RPMI8226 (cell line): ENCODE results near the gene DUSP22.

Source experiments
- DNase-seq: peaks from one replicate; pipeline ENCODE4 v3.0.0-alpha.2; 2015

Gene DUSP22

DNA sequence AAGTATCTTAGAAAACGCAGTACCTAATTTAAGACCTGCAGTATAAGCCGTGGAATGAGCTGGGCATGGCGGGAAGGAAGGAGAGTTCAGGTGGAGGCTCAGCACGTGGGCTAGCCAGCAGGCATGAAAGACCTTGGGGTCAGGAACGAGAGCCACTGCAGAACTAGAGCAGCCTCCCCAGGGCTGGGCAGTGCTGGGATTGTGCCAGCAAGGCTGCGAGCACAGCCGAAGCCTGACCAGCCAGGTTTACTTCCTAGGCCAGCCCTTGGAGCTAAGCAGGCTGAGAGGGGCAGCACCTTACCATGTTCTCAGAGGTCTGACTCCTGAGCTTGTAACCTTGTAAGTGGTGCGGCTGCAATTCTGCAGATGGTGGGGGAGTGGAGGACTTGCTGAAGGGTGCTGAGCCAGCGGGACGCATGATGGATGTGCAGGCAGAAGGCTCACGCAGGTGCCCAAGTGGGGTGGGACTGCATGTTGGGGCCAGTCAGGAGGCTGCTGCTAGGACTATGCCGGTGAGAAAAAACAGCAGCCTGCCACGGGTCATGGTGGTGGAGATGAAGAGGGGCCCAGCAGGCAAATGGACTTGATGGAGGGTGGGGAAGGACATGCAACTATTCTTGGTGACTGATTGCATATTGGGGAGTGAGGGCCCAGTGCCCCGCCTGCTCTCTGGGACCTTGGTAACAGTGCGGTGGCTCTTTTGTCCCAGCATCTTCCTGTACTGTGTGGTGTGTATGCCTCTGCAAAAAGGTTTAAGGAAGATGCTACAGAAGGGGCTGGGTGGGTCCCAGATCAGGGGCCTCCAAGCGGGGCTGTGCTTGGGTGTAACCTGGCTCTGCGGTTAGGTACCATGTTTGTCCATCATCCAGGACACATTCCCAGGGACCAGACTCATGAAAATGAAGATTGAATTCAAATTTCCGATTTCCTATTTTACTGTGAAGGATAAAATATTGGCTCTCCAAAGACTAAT, 61.6 kb downstream of the DUSP22 start:
- no peak for DNase-seq

DNA sequence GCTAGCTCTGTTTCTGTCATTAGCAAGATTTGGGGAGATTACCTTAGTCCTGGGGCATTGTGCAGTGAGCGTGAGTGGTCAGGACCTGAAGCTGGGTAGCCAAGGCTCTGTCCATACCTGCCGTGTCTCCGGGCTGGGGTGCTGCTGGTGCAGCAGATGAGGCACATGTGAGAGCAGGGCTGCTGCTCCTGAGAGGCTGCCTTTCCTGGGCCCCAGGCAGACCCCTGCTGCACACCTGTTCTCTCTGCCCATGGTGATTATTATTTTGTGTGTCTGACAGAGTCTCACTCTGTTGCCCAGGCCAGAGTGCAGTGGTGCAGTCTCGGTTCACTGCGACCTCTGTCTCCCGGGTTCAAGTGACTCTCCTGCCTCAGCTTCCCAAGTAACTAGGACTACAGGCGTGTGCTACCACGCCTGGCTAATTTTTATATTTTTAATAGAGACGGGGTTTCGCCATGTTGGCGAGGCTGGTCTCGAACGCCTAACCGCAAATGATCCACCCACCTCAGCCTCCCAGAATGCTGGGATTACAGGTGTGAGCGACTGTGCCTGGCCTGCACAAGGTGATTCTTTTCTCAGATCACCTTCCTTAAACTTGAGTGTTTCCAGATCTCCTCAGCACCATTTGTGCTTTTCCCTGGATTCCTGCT, 62.5 kb downstream of the DUSP22 start:
- no peak for DNase-seq

DNA sequence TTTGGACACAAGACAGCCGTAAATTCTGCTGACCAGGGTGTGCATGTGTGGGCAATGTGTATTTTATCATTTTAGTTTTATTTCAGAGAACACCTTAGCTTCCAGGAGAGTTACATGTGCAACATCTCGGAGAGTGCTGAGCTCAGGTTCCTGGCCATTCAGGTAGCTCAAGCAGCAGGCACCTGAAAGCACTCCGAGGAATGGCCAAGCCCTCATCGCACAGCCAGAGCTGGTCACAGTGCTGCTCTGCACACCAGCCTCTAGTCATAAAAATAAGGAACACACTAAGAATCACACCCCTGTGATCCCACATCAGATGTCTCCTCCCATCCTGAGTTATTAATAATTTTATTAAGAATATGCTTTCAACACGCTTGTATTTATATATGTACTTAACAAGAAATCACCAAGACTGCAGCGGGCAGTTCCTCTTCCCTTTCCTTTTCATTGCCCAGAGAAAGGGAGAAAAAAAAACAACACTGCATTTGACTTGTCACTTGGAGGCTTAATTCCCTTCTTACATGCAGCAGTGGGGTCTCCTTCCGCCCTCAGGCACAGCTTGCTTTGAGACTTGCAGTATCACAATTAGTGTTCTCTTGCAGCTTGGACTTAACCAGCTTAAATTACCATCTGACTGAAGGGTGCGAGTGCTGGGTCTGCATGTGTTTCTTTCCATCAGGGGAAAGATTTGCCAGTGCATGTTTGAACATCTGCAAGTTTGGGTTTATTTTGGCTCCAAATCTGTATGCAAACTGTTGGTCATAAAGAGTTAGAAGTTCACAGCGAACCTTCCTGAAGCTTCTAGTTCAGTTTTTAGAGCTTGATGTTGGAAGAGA, 63.3 kb downstream of the DUSP22 start:
- no peak for DNase-seq

DNA sequence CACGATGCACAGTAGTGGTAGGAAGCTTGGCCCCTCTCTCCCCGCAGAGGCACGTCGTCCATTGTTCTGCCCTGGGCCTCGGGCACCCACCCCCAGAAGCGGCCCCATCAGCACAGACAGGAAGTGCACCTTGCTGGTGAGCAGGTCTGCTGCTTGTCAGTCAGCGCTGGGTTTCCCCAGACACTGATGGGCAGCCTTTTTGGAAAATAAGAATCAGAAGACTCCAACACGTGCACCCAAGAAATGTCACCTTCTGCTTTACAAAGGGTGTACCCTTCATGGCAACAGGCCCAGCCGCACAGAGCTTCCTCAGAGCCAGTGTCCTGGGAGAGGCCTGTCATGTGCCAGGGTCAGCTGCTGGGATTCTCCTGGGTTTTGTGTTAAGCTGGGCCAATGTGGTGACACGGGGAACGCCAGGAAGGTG, 64.6 kb downstream of the DUSP22 start:
- no peak for DNase-seq

DNA sequence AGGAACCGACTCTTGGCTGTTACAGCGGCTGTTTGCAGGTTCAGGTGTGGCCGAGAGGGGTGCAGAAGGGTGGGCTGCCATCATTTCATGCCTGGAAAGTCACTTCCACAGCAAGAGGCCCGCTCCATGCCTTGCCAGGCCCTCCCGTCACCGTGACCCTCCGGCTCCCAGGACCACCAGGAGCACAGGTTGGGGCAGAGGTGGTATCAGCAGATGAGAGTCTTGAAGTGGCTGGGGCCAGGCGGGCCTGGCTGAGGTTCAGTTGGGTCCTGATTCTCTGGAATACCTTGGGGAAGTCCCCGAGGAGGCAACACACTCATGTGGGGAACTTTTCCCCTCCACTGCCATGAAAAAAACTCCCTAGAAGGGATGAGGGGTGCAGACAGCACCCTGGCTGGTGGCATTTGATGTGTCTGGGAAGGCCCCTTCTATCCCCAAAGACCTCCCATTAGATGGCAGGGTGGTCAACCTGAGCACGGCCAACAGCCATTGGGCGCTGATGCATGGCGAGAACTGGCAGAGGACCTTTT, 65.0 kb downstream of the DUSP22 start:
- no peak for DNase-seq

DNA sequence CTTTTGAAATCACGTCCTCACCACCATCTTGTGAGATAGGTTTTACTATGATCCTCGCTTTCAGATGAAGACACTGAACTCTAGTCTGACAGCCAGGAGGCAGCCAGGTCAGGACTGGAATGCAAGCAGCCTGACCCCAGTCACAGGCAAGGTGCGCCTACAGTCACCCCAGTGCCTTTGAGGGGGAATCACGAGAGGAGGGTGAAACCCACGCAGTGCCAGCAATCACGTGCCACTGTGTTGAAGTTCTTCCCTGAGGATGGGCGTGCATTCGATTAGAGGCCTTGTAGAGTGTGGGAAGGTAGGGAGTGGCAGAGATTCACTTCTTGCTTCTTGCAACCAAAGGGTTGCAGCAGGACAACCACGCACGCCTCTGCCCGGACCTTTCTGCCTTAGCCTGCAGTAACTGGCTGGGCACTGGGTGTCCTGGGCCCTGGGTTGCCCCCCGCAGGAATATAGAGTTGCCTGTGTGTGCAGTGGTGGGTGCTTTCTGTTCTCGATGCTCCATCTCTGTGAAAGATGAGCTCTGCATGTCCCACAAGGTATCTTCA, 65.6 kb downstream of the DUSP22 start:
- DNase-seq = no peak

DNA sequence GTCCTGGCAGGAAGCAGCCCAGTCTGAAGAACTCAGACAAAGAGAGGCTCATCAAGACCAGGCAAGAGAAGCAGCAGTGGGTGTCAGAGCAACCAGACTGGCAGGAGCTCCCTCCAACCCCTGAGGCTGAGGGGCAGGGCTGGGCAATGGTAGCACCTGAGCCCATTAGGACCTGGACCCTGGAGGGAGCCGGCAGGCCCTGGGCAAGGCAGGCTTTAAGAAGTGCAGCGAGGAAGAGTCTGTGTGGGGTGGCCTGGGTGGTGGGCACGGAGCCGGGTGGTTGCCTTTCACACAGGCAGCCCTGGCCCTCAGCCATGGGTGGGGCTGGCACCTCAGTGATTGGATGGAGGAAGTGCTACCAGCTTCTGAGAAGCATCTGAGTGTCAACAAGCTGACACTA, 66.1 kb downstream of the DUSP22 start:
- DNase-seq = peak; percentile 89

DNA sequence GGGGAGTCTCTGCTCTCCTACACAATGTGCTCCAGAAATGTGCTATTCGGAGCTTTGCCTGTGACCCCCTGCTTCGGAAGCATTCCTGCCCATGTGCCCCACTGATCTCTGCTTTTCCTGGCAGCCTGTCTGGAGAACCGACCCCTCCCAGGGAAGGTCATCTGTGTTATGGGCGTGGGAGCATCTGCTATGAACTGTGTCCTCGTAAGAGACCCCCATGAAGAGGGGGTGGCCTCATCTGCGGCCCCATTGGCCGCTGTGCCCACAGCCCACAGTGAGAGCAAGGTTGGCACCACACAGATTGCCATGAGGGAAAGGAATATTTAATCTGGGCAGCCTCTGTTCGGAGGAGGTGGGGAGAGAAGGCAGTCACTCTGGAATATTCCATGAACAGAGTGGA, 66.6 kb downstream of the DUSP22 start:
- DNase-seq = no peak

DNA sequence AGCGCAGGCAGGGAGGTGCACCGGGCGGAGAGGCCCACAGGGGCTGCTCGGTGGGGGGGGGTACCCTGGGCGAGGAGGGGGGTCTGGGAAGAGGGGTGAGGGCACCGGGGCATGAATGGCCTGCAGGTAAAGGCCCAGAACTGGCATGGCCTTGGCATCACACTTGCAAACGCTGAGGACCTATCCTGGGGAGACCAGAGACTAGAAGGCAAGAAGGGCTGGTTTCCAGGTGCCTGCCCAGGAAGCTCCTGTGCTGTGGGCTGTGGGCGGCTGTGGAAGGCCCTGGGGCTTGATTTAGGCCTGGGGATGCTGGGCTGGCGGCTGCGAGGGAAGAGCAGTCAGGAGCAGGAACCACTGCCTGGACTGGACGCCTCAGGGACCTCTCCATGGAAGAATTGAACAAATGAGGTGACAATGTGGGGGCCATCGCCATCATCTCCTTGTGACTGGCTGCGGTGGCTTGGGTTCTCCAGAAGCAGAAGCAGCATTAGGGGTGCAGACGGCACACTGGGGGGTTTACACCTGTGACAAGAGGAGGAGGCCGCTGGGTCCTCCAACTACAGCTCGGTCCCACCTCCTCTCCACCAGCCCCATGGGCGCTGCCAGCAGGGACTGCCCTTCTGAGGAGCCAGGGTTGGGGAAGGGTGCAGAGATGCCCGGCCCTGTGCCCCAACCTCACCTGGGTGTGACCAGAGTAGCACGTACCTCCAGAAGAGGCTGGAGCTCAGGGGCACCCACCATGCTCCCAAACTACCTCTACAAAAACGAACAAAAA, 67.2 kb downstream of the DUSP22 start:
- DNase-seq = no peak

DNA sequence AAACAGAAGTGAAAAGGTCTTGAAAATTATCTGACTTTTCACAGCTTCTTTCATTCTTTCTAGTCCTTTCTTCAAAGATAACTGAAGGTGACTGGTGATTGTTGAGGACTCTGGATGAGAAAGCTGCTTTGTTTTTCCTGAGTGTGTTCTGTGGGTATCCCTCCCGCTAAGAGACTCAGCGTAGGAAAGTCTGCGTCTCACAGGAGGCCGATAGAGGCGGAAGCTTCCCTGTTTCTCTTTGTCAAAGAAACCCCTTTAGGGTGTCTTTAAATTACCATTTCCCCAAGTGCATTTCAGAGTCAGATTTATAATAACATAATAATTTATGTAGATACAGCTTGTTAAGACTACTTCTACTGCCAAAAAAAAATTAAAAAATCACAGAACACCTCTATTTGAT, 68.1 kb downstream of the DUSP22 start:
- DNase-seq = no peak

DNA sequence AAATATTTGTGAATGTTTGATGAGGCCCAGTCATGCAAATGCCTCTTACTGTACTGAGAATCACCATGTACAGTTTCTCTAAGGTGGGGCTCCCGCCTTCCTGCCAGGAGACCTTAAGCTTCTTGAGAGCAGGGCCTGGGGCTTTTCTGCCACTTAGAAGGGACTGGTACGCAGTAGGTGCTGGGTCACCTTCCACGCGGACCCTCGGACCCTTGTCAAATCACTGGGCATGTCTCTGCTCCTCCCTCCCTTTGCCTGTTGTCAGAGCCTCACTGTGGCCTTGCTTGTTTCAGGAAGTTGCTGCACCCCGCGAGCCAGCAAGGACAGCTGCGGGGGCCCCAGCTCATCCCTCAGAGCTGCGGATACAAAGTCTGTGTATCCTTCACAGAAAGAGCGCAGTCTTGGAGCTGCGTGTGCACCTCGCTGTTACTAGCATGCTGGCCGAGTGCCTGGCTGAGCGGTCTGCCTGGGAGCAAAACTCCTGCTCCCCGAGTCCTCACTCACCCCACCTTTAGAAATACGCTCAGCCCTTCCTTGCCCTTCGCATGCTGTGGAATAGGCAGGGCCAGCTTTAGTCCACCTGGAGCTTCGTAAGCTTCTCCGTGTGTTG, 68.6 kb downstream of the DUSP22 start:
- DNase-seq = no peak

DNA sequence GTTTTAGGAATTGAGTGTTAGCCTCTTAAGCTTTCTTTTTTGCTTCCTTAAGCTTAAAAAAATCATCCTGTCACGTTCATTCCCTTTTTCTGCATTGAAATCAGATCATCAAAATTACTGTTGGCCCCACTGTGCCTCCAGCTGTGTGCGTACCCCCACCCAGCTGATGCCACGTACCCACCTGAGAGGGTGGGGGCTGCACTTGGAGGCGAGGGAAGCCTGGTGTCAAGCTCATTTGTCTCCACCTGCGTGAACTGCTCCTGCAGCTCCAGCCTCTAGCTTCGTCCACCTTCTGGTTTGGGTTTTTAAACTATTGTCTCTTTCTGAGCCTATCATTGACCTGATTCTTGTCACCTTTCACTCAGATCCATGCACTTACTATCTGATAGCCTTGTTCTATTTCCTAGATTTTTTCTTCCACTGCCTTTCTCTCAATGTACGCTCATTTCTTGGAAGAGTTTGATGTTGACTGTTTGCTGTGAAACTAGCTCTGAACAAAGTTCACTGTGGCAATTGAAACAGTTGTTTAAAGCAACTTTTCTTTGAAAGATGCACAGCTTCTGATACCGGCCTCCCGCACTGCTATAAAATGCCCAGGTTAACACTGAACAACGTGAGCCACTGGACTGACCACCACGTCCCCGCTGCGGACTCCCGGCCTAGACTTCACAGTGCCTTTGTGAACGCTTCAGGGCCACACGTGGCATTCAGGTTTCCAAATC, 69.3 kb downstream of the DUSP22 start:
- DNase-seq = no peak

DNA sequence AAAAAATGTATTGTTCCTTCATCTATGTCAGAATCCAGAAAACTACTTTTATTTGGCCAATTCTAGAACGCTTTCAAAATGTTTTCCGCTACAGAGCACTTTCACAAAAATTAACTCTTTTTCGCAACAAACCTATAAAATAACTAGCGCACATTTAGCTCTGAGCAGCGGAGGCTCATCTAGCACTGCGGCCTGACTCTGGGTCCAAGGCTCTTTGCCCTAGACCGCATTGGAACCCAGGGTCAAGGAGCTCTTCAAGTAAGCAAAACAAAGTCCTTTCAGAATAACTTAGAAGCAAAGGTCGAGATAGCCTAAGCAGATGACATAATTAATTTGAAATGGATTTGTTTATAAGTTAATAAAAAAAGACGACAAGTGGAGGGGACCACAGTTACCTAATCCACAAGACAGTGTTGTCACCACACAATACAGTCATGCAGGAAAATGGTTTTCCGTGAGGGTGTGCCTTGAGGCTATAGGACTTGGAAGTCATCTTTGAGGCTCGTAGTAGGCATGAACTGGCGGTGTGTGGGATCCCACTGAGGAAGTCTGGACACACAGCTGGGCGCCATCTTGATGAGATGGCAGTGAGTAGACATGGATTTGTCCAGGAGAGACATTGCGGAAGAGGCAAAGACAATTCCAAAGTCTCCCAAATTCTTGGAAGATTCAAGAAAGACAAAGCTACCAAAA, 70.1 kb downstream of the DUSP22 start:
- DNase-seq = no peak

DNA sequence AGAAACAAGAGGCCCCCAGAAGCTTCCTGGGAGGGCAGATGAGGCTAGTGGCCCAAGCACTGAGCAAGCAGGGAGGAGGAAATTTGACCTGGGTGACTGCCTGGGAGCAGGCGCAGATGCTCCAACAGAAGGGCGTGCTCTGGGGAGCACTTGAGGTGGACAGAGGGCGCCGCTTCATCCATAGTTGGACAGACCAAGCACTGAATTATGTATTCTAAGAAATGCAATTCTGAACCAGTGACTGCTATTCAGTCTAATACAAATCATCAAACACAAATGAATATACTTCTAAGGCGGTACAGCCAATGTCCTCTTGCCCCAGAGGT, 70.6 kb downstream of the DUSP22 start:
- DNase-seq = no peak

DNA sequence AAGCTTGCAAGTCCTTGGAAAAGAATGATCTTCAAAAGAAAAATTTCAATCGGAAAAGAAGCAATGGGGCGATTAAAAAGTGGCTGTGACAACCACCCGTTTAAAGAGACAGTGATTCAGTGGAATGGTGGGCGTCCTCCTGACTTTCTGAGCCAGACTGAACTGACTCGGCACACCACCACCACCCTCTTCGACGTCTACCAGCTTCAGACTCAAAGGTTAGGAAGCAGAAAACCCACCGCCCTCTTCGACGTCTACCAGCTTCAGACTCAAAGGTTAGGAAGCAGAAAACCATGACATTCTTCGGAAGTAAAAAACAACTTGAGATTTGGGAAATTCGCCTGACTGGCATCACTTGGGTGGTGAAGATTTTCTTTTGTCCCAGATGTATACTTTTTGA, 71.0 kb downstream of the DUSP22 start:
- no peak for DNase-seq

DNA sequence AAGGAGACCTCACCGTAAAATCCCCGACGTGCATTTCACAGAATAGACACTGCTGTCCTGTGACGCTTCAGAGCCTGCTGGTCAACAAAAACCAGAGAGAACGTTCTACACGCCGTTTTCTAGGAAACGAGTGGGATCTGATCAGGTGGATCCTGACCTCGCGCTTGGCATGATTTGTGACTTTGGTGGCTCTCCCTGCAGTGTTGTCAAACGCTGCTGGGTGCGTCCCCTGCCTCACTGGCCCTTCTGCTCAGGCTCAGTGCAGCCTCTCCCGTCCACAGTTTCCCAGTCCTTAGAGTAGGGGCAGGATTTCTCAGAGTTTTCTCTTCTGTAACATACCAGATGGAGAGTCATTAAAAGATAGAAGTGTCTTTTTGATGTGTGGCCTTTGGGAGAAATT, 71.6 kb downstream of the DUSP22 start:
- peak; percentile 30 for DNase-seq

DNA sequence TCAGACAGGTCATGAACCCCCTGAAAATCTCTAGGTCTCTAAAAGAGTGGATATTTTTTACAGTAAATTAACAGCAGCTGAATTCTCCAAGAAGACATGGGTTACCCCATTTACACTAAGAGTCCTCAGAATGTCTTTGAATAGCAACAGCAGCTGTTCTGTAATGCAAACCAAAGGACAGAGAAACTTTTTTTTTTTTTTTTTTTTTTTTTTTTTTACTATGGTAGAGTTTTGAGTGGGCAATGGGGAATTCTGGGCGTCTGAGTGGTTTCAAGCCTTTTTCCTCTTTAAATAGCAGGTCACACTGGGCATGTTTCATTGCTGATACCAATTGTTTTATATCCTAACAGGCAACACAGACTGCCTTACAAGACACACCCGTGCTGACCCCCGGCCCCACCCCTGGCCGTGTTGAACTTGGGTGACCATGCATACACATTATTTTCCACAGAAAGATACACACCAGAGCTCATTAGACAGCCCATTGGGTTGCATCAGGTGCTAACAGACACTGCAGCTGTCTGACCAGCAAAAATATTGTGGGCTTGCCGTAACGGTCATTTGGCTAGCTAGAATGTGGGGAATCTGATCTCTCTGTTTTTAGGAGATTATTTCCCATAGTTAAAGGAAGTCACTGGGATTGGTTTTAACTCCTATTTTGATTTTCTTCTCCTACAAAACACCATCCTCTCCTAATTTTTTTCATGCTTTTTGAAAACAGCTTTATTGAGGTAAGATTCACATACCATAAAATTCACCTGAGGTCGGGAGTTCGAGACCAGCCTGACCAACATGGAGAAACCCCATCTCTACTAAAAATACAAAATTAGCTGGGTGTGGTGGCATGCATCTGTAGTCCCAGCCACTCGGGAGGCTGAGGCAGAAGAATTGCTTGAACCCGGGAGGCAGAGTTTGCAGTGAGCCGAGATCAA, 72.6 kb downstream of the DUSP22 start:
- no peak for DNase-seq

DNA sequence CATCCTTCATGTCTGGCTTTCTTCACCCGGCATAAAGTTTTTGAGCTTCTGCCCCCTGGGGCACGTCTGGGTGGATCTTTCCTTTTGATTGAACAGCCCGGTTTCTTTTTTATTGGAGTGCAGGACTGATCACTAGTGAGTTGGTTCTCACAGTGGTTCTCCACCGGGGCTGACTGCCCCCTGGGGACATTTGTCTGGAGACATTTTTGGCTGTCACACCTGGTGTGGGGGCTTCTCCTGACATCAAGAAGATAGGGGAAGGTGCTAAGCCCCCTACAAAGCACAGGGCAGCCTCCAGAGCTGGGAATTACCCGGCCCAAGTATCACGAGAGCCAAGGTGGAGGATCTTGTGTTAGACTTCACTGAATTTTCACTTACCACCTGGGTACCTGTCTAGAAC, 73.5 kb downstream of the DUSP22 start:
- DNase-seq = no peak
